ENCODE measurements around the gene SMS.

DNA sequence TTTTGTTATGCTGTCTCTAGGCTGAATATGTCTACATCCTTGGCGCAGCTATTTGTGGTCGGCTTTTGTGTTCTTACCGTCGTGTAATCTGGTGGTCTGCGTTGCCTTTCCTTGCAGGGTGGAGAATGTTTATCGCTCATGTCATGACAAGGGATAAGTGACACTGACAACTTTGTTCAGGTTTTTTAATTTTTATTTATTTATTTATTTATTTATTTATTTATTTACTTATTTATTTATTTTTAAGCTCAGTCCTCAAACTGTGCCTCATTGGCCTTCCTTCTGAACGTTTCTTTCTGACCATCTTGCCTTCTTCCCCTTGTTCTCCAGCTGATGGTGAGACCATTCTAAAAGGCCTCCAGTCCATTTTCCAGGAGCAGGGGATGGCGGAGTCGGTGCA lies 26.4 kb downstream of the SMS start:
- TF ChIP-seq, protein P1, sequence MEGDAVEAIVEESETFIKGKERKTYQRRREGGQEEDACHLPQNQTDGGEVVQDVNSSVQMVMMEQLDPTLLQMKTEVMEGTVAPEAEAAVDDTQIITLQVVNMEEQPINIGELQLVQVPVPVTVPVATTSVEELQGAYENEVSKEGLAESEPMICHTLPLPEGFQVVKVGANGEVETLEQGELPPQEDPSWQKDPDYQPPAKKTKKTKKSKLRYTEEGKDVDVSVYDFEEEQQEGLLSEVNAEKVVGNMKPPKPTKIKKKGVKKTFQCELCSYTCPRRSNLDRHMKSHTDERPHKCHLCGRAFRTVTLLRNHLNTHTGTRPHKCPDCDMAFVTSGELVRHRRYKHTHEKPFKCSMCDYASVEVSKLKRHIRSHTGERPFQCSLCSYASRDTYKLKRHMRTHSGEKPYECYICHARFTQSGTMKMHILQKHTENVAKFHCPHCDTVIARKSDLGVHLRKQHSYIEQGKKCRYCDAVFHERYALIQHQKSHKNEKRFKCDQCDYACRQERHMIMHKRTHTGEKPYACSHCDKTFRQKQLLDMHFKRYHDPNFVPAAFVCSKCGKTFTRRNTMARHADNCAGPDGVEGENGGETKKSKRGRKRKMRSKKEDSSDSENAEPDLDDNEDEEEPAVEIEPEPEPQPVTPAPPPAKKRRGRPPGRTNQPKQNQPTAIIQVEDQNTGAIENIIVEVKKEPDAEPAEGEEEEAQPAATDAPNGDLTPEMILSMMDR (IDR thresholded peaks at IDR 0.05): no peak
- TF ChIP-seq POLR2A (IDR thresholded peaks at IDR 0.05): no peak

Data from uterus (tissue), 2 donors.